B cell (primary cell): Measurements from ENCODE around the gene DNAH8.

Source experiments
- EZH2 ChIP-seq: IDR thresholded peaks from 2 replicates; pipeline ENCODE4 v1.6.1; 2012; ENCODE audit warnings: borderline replicate concordance, low read depth, mild to moderate bottlenecking, moderate library complexity, low read length; ENCODE audit not compliant: insufficient read depth, poor library complexity, severe bottlenecking
- TF ChIP-seq, protein P1 (sequence below): fragments of 200-600 bp; IDR thresholded peaks from one replicate; pipeline ENCODE4 v1.8.0; 2022; ENCODE audit warnings: antibody characterized with exemption, mild to moderate bottlenecking

DNA sequence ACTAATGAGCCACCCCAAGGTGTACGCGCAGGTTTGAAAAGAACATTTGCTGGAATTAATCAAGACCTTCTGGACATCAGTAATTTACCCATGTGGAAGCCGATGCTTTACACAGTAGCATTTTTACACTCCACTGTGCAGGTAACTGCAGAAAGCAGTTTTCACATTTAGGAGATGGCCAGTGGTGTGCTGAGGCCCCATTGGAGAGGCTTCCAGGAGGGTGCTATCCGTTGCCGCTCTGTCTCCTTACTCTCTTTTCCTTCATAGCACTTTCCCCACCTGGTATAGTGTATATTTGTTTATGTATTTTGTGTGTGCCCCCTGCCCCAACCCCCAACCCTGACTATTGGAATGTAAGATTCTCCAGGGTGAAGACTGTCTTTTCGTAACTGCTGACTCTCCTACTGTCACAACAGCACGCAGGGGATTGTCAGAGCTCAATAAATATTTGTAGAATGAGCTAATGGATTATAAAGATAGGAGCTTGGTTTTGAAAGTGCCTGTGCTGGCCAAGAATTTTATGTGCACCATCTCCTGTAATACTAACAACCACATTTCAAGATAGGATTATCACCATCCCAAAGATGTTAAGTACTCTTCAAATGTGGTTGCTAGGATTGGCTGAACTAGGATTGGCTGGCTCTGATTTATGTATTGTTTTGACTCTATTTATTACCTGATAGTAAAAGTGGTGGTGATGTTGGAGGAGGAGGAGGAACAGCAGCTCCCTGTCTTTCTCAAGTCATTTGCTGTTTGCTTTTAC is 259.5 kb downstream of the DNAH8 start:
- TF ChIP-seq, protein P1, sequence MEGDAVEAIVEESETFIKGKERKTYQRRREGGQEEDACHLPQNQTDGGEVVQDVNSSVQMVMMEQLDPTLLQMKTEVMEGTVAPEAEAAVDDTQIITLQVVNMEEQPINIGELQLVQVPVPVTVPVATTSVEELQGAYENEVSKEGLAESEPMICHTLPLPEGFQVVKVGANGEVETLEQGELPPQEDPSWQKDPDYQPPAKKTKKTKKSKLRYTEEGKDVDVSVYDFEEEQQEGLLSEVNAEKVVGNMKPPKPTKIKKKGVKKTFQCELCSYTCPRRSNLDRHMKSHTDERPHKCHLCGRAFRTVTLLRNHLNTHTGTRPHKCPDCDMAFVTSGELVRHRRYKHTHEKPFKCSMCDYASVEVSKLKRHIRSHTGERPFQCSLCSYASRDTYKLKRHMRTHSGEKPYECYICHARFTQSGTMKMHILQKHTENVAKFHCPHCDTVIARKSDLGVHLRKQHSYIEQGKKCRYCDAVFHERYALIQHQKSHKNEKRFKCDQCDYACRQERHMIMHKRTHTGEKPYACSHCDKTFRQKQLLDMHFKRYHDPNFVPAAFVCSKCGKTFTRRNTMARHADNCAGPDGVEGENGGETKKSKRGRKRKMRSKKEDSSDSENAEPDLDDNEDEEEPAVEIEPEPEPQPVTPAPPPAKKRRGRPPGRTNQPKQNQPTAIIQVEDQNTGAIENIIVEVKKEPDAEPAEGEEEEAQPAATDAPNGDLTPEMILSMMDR: no peak
- no peak for TF ChIP-seq EZH2
